GM12801 (cell line): ENCODE measurements around the gene ZBTB43.

ENCODE experiments used
- CTCF ChIP-seq: IDR thresholded peaks from one replicate; pipeline ENCODE4 v1.5.1; 2011; ENCODE audit warnings: control low read depth; ENCODE audit not compliant: insufficient read length; ENCODE audit errors: extremely low read depth

The ZBTB43 gene

GRCh38 chr9:126872516-126872915, 67.7 kb downstream of the ZBTB43 start:
- TF ChIP-seq CTCF = no peak

GRCh38 chr9:126874546-126875314, 69.9 kb downstream of the ZBTB43 start:
- TF ChIP-seq CTCF = no peak

- no peak for TF ChIP-seq CTCF
Observed at GRCh38 chr9:126875756-126876510, 71.1 kb downstream of the ZBTB43 start.

- TF ChIP-seq CTCF = no peak
Observed at GRCh38 chr9:126876531-126876930, 71.7 kb downstream of the ZBTB43 start.

- no peak for TF ChIP-seq CTCF
Observed at GRCh38 chr9:126877418-126877817, 72.6 kb downstream of the ZBTB43 start.

- no peak for TF ChIP-seq CTCF
Observed at GRCh38 chr9:126879288-126879687, 74.4 kb downstream of the ZBTB43 start.

- no peak for TF ChIP-seq CTCF
Observed at GRCh38 chr9:126880226-126880946, 75.5 kb downstream of the ZBTB43 start.
